22Rv1 (cell line): ENCODE measurements around the gene HCRT.
"Not testable (repeated sequence)": the region's sequence is repeated elsewhere in the genome, so short reads cannot be mapped to it uniquely, and the experiment has no call there.

Source experiments
- H3K27ac ChIP-seq: fragments of 450-650 bp; 2 replicates; pipeline ENCODE4 v1.5.1; 2017
- CTCF ChIP-seq: fragments of 450-650 bp; IDR thresholded peaks from 2 replicates; pipeline ENCODE4 v1.5.1; 2017; ENCODE audit warnings: mild to moderate bottlenecking
- ZFX ChIP-seq: fragments of 450-650 bp; IDR thresholded peaks from 2 replicates; pipeline ENCODE4 v1.6.1; 2017; ENCODE audit warnings: antibody characterized with exemption, borderline replicate concordance

HCRT gene

DNA sequence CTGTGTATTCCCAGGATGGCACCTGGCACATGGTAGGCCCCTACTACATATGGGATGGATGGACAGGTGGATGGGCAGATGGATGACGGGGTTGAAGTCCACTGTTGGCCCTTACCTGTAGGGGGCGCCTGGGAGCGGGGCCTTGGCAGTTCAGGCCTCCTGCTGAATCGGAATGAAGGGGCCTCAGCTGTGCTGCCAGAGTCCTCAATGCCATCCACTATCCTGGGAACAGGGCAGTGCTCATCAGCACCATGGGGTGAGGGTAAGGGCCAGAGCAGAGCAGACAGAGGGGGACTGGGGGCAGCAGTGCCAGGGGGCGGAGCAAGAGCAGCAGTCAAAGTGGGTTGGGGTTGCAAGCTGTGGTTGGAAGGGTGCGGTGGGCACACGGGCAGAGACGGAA lies 22.1 kb downstream of the HCRT start:
- TF ChIP-seq CTCF (peak; percentile 85), ZFX (no peak)
- H3K27ac ChIP-seq: no peak overlapping the region

- no peak overlapping the region for H3K27ac ChIP-seq
- TF ChIP-seq ZFX (no peak), CTCF (no peak)
Observed at GRCh38 chr17:42160531-42160910, 24.7 kb downstream of the HCRT start.

GRCh38 chr17:42159796-42160530 lies 25.3 kb downstream of the HCRT start:
- H3K27ac ChIP-seq: no peak overlapping the region
- no peak for TF ChIP-seq CTCF
- no peak for TF ChIP-seq ZFX

DNA sequence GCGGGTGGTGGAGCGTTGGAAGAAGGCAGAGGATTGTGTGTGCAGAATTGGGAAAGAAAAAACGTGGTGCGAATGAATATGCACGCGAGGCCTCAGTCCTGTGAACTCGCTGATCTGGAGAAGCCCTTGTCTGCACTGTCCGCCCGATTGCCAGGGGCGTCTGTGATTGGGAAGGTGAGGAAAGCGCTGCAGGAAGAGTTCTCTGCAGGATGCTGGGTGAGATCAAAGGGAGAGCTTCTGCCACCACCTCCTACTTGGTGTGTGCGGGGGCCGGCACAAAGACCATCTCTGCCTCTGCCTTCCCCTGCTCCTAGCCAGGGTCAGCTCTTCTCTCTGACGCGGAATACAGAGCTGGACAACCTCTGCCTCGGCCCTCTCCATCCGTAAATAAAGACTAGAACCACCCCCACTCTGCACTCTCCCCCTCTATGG lies 29.6 kb downstream of the HCRT start:
- TF ChIP-seq ZFX (no peak), CTCF (no peak)
- peak overlapping the region; percentile 69; the same call in 1 of the 2 replicates for H3K27ac ChIP-seq

- peak overlapping the region; percentile 69 for H3K27ac ChIP-seq
- TF ChIP-seq CTCF (no peak), ZFX (no peak)
Observed at GRCh38 chr17:42153919-42154742, 31.1 kb downstream of the HCRT start.

DNA sequence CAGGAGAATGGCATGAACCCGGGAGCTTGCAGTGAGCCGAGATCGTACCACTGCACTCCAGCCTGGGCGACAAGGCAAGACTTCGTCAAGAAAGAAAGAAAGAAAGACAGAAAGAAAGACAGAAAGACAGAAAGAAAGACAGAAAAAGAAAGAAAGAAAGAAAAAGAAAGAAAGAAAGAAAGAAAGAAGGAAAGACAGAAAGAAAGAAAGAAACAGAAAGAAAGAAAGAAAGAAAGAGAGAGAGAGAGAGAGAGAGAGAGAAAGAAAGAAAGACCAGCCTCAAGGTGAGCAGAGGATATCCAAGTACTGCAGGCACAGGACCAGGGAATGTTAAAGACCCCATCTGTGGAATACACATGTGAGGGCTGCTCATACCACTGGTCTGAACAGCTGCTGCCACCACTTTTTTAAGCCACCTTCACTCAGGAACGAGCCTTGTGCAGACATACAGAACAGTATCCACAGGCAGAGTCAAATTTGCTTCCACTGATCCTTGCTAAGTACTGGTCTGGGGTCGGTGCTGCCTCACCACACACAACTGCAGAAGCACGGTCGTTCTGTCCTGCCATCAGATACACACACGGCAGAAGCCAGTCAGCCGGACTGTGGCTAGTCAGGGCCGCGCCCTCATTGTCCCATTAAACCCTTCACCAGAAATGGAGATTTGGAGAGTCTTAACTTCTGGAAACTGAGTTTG lies 38.2 kb downstream of the HCRT start:
- TF ChIP-seq ZFX (no peak), CTCF (no peak)
- H3K27ac ChIP-seq: no peak overlapping the region

DNA sequence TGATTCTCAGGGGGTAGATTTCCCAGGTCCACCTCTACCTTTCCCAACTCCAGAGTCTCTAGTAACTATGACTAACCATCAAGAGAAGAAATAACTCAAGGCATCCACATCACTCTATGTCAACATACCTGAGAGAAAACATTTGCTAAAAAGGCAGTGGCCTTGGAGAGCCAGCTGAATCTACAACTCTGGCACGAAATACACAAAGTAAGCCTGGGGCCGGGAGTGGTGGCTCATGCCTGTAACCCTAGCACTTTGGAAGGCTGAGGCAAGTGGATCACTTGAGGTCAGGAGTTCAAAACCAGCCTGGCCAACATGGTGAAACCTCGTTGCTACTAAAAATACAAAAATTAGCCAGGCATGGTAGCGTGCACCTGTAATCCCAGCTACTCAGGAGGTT lies 42.1 kb downstream of the HCRT start:
- not testable (repeated sequence) for H3K27ac ChIP-seq
